Transverse colon (tissue), 4 donors: ENCODE data around the gene HTT.

Experiments
- CTCF ChIP-seq, 5 experiments: fragments of 200-600 bp in 3 of 5; fragments of 450-650 bp in 2 of 5; sonication (generic) in 3 of 5; IDR thresholded peaks; 1 replicate in 2 of 5; 2 replicates in 3 of 5; pipeline ENCODE4 v1.5.1; 2016 to 2017; ENCODE audit warnings: antibody characterized with exemption in 5 of 5, inconsistent platforms in 3 of 5, mild to moderate bottlenecking in 2 of 5, moderate library complexity in 1 of 5
- EP300 ChIP-seq: sonication (generic); formaldehyde crosslinking; IDR thresholded peaks from one replicate; pipeline ENCODE4 v1.6.1; 2017; ENCODE audit warnings: antibody characterized with exemption, low read depth
- POLR2A ChIP-seq: fragments of 450-650 bp; IDR thresholded peaks from one replicate; pipeline ENCODE4 v1.6.1; 2016; ENCODE audit warnings: antibody characterized with exemption, mild to moderate bottlenecking, moderate library complexity
- POLR2AphosphoS5 ChIP-seq, 3 donors: sonication (generic); formaldehyde crosslinking; IDR thresholded peaks; one replicate each; pipeline ENCODE4 v1.6.1; 2016; ENCODE audit warnings: antibody characterized with exemption in 3 of 3

DNA sequence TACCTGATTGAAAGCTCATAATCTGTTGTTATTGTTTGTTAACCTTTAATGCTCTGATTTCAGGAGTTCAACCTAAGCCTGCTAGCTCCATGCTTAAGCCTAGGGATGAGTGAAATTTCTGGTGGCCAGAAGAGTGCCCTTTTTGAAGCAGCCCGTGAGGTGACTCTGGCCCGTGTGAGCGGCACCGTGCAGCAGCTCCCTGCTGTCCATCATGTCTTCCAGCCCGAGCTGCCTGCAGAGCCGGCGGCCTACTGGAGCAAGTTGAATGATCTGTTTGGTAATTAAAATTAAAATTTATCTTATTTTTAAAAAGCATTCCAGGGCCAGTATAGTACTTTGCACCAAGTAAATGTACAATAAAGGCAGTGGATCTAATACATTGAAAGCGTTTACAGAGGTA, 137.4 kb downstream of the HTT start:
- TF ChIP-seq CTCF (IDR thresholded peaks at IDR 0.05), result no peak
- no peak for TF ChIP-seq POLR2A
- no peak for TF ChIP-seq EP300
- TF ChIP-seq POLR2AphosphoS5 (IDR thresholded peaks at IDR 0.05), result no peak
